CD4-positive, alpha-beta T cell (primary cell): Measurements from ENCODE around the gene DENND2A. TPM values are rescaled to one million over a fixed set of nuclear protein-coding genes. Genes with fewer than 3 reads are reported as not detected.
"Not testable (repeated sequence)": the region's sequence is repeated elsewhere in the genome, so short reads cannot be mapped to it uniquely, and the experiment has no call there.

Experiments
- ATAC-seq: fragments of 200-7000 bp; cut with Tn5 transposase; one replicate; pipeline ENCODE4 v1.10.0; 2022; ENCODE audit warnings: mild to moderate bottlenecking; ENCODE audit not compliant: poor library complexity
- CTCF ChIA-PET: fragments of 350-600 bp; sonication (Branson Sonifier 250); formaldehyde crosslinking; loops from one replicate; lab custom pipeline; 2021; ENCODE audit warnings: antibody characterized with exemption, inconsistent platforms; lab: Charles Lee
- POLR2A ChIA-PET: fragments of 350-600 bp; sonication (Branson Sonifier 250); formaldehyde crosslinking; loops from one replicate; lab custom pipeline; 2021; ENCODE audit warnings: antibody characterized with exemption, inconsistent platforms; lab: Charles Lee
- DNase-seq, 14 experiments: peaks; one replicate each; pipeline ENCODE4 v3.0.0-alpha.2; 2013 to 2020; ENCODE audit warnings: mixed read lengths in 2 of 14
- H3K27ac ChIP-seq, 2 donors: one replicate each; pipeline versions ENCODE4 v1.5.1 to v1.7.0; 2013; ENCODE audit warnings: low read length in 2 of 2, low read depth in 1 of 2, mild to moderate bottlenecking in 1 of 2
- H3K27me3 ChIP-seq, 2 experiments: 1 replicate in 1 of 2; 2 replicates in 1 of 2; pipeline versions ENCODE4 v1.6.1 to v1.7.0; 2013; ENCODE audit warnings: low read length in 2 of 2, control low read depth in 1 of 2, mild to moderate bottlenecking in 1 of 2, moderate library complexity in 1 of 2; ENCODE audit not compliant: insufficient read depth in 2 of 2, control insufficient read depth in 1 of 2
- H3K36me3 ChIP-seq: one replicate; pipeline ENCODE4 v1.6.1; 2013; ENCODE audit warnings: low read length, control low read depth; ENCODE audit not compliant: insufficient read depth
- H3K4me1 ChIP-seq: one replicate; pipeline ENCODE4 v1.6.1; 2013; ENCODE audit warnings: low read length, control low read depth; ENCODE audit not compliant: insufficient read depth
- H3K4me3 ChIP-seq: one replicate; pipeline ENCODE4 v1.5.1; 2013; ENCODE audit warnings: mild to moderate bottlenecking, low read length, moderate library complexity
- H3K9me3 ChIP-seq, 2 experiments: 1 replicate in 1 of 2; 2 replicates in 1 of 2; pipeline versions ENCODE4 v1.6.1 to v1.7.0; 2013; ENCODE audit warnings: low read length in 2 of 2, mild to moderate bottlenecking in 2 of 2, control low read depth in 1 of 2, moderate library complexity in 1 of 2; ENCODE audit not compliant: control insufficient read depth in 1 of 2, insufficient read depth in 1 of 2
- H3K27ac Mint-ChIP-seq: one replicate; pipeline ENCODE4 v1.8.0; 2020; ENCODE audit warnings: mixed read lengths
- H3K27me3 Mint-ChIP-seq: one replicate; pipeline ENCODE4 v1.8.0; 2021; ENCODE audit warnings: mixed read lengths
- H3K36me3 Mint-ChIP-seq: one replicate; pipeline ENCODE4 v1.8.0; 2021; ENCODE audit warnings: low read depth, mixed read lengths
- H3K4me1 Mint-ChIP-seq: one replicate; pipeline ENCODE4 v1.8.0; 2021; ENCODE audit warnings: low read depth, mixed read lengths
- H3K4me3 Mint-ChIP-seq: one replicate; pipeline ENCODE4 v1.8.0; 2020; ENCODE audit warnings: mild to moderate bottlenecking, mixed read lengths
- H3K9me3 Mint-ChIP-seq: one replicate; pipeline ENCODE4 v1.8.0; 2020; ENCODE audit warnings: mixed read lengths
- intact Hi-C, 2 experiments: fragments of 100-400 bp; cut with DNase I in 1 of 2; cut with micrococcal nuclease in 1 of 2; formaldehyde crosslinking; loops; one replicate each; pipeline versions ENCODE4 v1.15.1 to v1.9.0; 2023 to 2025; cut with DNase I, micrococcal nuclease
- total RNA-seq, 174 experiments: library from RNA in 2 of 174; stranded (reverse) in 2 of 174; gene quantifications; one replicate each; pipeline ENCODE4 v1.2.3 and lab custom pipeline; 2021 to 2026
- TF ChIP-seq, protein P1 (sequence below): fragments of 200-600 bp; IDR thresholded peaks from one replicate; pipeline ENCODE4 v1.8.0; 2022; ENCODE audit warnings: antibody characterized with exemption, mild to moderate bottlenecking

DENND2A gene
- total RNA-seq, 2 experiments from 2014 or later: not detected

DNA sequence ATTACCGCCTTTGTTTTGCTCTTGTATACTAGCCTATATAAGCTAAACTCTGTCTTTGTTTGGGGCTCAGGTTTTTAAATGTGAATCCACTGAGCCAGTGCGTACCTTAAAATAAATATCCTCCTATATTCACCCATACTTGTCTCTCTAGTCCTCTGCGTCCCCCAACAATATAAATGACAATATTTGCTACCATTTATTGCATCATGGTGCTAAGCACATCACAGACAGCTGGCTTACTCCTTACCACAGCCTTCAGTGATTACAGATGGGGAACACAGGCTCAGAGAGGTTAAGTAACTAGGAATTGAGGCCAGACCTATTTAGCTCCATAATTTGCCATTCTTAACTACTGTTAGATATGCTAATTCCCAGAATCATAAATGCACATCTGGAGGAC is 28.7 kb upstream of the DENND2A start:
- Mint-ChIP-seq H3K27ac (no peak overlapping the region), H3K9me3 (no peaks in the 10 kb centered on the region), H3K36me3 (no peaks in the 10 kb centered on the region), H3K27me3 (no peaks in the 10 kb centered on the region), H3K4me3 (no peak overlapping the region), H3K4me1 (peaks cover 17% of the 10 kb centered on the region)
- DNase-seq (no peak), ATAC-seq (no peak)
- ChIA-PET POLR2A (no interaction called here), CTCF (no interaction called here)
- Histone ChIP-seq H3K9me3 (no peaks in the 10 kb centered on the region), H3K27ac (no peak overlapping the region), H3K27me3 (no peaks in the 10 kb centered on the region), H3K36me3 (no peaks in the 10 kb centered on the region), H3K4me1 (peaks cover 13% of the 10 kb centered on the region), H3K4me3 (no peak overlapping the region)
- intact Hi-C loops: no loop called here
- TF ChIP-seq, protein P1, sequence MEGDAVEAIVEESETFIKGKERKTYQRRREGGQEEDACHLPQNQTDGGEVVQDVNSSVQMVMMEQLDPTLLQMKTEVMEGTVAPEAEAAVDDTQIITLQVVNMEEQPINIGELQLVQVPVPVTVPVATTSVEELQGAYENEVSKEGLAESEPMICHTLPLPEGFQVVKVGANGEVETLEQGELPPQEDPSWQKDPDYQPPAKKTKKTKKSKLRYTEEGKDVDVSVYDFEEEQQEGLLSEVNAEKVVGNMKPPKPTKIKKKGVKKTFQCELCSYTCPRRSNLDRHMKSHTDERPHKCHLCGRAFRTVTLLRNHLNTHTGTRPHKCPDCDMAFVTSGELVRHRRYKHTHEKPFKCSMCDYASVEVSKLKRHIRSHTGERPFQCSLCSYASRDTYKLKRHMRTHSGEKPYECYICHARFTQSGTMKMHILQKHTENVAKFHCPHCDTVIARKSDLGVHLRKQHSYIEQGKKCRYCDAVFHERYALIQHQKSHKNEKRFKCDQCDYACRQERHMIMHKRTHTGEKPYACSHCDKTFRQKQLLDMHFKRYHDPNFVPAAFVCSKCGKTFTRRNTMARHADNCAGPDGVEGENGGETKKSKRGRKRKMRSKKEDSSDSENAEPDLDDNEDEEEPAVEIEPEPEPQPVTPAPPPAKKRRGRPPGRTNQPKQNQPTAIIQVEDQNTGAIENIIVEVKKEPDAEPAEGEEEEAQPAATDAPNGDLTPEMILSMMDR: no peak

DNA sequence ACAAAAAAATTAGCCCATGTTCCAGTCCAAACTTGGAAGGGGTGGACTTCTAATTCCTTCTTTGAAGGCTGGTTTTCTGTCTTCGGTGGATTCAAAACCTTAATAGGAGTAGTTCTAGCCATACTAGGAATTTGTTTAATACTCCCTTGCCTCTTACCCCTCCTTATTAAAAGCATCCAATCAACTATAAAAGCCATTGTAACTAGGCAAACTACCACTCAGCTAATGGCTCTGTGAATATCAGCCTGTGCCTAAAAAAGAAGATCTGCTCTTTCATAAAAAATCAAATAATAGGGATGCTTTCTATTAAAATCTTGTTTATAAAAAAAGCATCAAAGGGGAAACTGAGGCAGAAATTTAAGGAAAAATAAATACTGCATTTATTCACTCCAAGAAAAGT is 28.0 kb upstream of the DENND2A start:
- DNase-seq (no peak), ATAC-seq (no peak)
- ChIA-PET CTCF (no interaction called here), POLR2A (no interaction called here)
- no peaks in the 10 kb centered on the region for H3K36me3 ChIP-seq
- no peak overlapping the region for H3K27ac Mint-ChIP-seq
- H3K36me3 Mint-ChIP-seq: no peaks in the 10 kb centered on the region
- no peak overlapping the region for H3K4me3 ChIP-seq
- no peaks in the 10 kb centered on the region for H3K9me3 ChIP-seq
- intact Hi-C loops: no loop called here
- no peak overlapping the region for H3K4me3 Mint-ChIP-seq
- H3K9me3 Mint-ChIP-seq: no peaks in the 10 kb centered on the region
- H3K27me3 Mint-ChIP-seq: no peaks in the 10 kb centered on the region
- peaks cover 10% of the 10 kb centered on the region for H3K4me1 Mint-ChIP-seq
- no peaks in the 10 kb centered on the region for H3K27me3 ChIP-seq
- H3K27ac ChIP-seq: no peak overlapping the region
- H3K4me1 ChIP-seq: peaks cover 6% of the 10 kb centered on the region
- TF ChIP-seq, protein P1: no peak

GRCh38 chr7:140667476-140667875 is 26.9 kb upstream of the DENND2A start:
- Histone ChIP-seq H3K27me3 (no peaks in the 10 kb centered on the region), H3K27ac (no peak overlapping the region), H3K4me1 (peaks cover 3% of the 10 kb centered on the region), H3K9me3 (no peaks in the 10 kb centered on the region), H3K36me3 (no peaks in the 10 kb centered on the region), H3K4me3 (no peak overlapping the region)
- ChIA-PET POLR2A (no interaction called here), CTCF (no interaction called here)
- H3K27me3 Mint-ChIP-seq: no peaks in the 10 kb centered on the region
- H3K27ac Mint-ChIP-seq: no peak overlapping the region
- DNase-seq (no peak), ATAC-seq (no peak)
- TF ChIP-seq, protein P1: no peak
- H3K4me3 Mint-ChIP-seq: no peak overlapping the region
- peaks cover 7% of the 10 kb centered on the region for H3K4me1 Mint-ChIP-seq
- H3K9me3 Mint-ChIP-seq: no peaks in the 10 kb centered on the region
- intact Hi-C loops: no loop called here
- H3K36me3 Mint-ChIP-seq: no peaks in the 10 kb centered on the region

GRCh38 chr7:140662938-140663337 is 22.3 kb upstream of the DENND2A start:
- intact Hi-C loops, H3K27ac Mint-ChIP-seq, H3K9me3 Mint-ChIP-seq, H3K27me3 Mint-ChIP-seq, CTCF ChIA-PET, DNase-seq, POLR2A ChIA-PET, H3K36me3 ChIP-seq, H3K27ac ChIP-seq, H3K4me3 Mint-ChIP-seq, H3K36me3 Mint-ChIP-seq, H3K9me3 ChIP-seq, H3K4me1 Mint-ChIP-seq, H3K27me3 ChIP-seq, H3K4me3 ChIP-seq, ATAC-seq, H3K4me1 ChIP-seq: not testable (repeated sequence)
